Fibroblast of skin of abdomen (primary cell): ENCODE measurements around the gene RPL31.
A peak's percentile ranks its signal among the peaks of the same experiment; 100 is the strongest.
"Not testable (repeated sequence)": the region's sequence is repeated elsewhere in the genome, so short reads cannot be mapped to it uniquely, and the experiment has no call there.

ENCODE experiments used
- DNase-seq: peaks from one replicate; pipeline ENCODE4 v3.0.0-alpha.2; 2013

Gene RPL31

DNA sequence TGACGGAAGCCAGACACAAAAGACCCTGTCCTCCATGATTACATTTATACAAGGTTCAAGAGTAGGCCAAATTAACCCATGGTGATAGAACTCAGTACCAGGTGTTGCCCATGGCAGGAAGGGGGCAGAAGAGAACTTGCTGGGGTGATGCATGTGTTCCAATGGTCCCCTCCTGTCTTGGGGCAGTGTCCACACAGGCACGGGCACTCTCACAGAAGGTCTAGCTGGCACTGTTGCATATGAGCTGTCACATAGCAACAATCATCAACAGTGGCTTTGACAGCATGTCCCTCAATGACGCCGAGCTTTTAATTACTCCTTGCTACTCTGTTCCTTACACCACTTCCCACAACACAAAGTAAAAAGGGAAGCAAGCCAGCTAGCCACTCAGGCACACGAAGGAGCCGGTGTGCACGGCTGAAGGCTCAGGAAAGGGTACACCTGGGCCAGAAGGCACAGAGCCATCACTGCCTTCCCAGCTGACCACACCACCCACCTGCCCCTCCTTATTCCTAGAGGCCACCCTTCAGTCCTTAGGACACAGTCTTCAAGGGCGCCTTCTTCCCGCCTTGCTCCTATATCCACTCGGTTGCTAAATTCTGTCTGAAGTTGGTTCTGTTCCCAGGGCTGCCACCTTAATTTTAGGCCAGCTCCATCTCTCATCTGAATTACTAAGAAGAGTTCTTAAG, 28.9 kb downstream of the RPL31 start:
- DNase-seq, result no peak

DNA sequence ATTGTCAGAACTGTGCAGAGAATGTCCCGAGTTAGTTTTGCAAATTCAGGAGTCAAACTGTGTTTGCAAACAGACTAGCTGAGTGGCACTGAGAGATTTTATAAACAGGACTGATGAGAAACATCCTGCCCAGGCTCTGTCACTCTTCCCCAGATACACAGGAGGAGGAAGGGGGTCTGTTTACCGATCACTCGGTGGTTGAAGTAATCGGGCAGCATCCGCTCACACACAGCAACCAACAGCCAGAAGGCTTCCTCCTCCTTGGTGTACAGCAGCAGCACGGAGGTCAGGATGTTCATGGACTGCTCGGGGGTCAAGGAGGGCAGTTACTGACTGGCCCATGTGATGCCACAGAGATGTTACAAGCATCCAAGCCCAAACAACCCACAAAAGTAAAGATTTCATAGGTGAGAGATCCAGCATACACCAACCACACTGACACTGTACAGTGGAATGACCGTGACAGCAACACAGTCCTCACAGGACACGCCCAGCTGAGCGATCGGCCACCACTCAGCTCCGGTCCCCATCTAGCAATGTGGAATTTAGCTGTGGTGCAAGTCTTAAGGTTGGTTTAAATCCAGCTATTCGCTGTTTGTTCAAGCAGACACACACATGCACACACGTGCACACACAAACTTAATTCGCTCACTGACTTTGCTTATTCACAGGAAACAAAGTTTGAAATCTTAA, 30.1 kb downstream of the RPL31 start:
- no peak for DNase-seq

DNA sequence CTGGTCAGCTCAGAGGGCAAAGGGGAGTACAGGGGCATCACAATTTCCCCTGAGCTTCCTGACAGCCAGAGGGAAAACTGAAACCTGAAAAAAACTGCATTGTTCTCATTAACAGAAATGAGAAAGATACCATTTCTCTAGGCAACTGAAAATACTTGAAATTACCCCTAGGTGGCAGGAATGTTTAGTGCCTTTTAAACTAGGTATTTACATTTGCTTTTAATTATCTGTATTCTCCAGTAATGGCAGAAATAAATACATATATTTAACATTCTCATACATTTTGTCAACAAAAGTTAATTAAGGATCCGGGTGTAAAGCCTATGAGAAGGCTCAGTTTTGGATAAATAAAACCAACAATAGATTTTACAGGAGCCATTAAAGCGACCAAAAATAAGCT, 34.5 kb downstream of the RPL31 start:
- peak; percentile 39 for DNase-seq

DNA sequence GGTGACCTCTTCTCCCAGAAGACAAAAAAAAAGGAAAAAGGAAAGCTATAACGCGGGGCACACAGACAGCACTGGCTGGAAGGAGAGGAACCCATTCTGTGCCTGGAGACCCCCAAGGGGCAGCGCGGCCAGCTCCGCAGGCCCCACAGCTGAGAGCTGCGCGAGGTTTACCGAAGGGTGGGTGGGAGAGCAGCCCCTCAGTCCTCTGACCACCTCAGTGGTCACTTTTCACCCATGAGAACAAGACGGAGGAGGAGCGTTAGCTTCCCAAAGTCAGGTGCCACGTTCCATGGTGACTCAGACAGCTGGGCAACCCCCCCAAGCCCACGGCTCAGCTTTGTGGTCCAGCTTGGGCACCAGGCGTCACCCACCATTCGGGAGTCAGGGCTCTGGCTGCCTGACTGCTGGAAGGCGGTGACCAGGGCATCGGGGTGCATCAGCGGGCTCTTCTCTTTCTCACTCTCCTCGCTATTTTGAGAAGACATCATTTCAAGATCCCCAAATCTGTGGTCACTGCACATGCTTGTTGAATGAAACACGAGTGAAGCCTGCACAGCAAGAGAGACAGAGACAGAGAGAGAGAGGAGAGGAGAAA, 35.2 kb downstream of the RPL31 start:
- no peak for DNase-seq

DNA sequence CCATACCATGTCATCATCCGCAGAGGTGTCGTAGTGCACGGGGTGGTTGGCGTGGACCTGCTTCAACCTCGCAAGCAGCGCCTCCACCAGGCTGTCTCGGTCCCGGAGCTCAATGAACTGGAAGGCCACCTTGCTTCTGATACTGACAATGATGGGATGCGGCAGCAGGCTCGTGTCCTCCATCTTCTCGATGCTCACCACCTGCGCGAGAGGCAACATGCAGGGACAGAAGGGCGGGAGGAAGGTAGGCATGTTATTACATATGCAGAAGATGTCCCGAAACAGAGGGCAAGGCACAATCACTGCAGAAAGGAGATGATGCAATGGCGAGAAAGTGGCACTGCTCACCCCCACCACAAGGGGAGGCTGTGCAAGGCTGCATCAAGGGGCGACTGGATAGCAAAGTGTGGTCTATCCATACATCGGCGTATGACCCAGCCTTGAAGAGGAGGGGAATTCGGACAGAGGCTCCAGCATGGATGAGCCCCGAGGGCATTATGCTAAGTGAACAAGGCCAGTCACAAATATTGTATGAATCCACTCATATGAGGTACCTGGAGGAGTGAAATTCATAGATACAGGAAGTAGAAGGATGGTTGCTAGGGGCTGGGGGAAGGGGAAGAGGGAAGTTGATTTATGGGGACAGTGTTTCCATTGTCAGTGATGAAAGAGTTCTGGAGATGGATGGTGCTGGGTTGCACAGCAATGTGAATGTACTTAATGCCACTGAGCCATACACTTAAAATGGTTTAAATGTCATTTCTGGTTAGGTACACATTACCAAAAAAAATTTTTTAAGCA, 36.6 kb downstream of the RPL31 start:
- DNase-seq, result no peak

DNA sequence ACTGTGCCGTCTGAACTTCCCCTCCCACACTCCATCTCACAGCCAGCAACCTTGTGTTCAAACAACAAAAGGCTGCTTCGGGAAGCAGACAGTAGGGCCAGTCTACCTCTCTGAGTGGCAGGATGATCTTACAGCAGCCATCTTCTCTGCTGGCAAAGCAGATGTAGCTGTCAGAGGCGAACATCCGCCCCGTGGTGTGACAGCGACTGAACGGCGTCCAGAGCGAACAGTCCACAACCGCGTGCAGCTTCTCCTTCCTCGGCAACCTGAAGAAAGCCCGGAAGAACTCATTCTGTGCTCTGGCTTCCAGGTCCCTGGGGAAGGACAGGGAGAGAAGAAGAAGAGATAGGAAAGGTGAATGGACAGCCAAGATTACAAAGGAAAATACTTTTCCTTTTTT, 38.0 kb downstream of the RPL31 start:
- no peak for DNase-seq

DNA sequence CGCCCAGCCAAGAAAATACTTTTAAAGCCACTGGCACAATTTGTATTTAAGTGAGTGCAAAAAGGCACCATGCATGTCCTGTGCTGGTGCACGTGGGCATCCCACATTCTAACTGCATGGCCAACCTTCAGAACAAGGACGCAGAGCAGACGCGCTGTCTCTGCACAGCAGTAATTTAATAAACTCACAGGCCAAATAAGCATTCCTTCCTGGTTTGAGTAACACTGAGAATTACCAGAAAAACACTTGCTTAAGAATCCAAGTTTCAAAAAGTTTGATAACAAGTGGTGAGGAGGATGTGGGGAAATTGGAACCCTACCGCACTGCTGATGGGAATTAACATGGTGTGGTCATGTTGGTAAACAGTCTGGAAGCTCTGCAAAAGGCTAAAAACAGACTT, 38.7 kb downstream of the RPL31 start:
- DNase-seq, result no peak

DNA sequence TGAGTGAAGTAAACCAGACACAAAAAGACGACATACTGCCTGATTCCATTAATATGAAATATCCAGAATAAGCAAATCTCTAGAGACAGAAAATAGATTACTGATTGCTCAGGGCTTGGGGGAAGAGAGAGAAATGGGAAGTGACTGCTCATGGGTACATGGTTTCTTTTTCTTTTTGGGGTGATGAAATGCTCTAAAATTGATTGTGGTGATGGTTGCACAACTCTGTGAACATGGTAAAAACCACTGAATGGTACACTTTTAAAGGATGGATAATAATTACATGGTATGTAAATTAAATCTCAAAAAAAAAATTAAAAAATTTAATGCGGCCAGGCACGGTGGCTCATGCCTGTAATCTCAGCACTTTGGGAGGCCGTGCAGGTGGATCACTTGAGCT, 39.3 kb downstream of the RPL31 start:
- DNase-seq, result no peak

DNA sequence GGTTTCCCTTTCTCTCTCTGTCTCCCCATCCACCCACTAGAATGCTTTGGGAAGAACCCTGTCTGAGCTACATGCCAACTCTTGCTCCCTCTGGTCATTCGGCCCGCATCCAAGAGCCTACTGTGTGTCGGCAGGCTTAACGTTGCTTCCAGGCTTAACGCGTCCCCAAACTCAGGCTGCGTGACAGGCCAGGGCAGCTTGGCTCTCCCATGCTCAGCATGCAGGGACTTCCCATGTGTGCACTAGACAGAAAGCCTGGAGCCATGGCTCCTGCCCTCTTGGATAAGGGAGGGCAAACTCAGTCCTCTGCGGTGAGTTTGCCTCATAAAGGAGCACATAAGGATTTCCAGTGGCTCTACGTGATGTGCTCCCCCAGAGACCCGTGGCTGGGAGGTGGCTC, 43.2 kb downstream of the RPL31 start:
- no peak for DNase-seq

DNA sequence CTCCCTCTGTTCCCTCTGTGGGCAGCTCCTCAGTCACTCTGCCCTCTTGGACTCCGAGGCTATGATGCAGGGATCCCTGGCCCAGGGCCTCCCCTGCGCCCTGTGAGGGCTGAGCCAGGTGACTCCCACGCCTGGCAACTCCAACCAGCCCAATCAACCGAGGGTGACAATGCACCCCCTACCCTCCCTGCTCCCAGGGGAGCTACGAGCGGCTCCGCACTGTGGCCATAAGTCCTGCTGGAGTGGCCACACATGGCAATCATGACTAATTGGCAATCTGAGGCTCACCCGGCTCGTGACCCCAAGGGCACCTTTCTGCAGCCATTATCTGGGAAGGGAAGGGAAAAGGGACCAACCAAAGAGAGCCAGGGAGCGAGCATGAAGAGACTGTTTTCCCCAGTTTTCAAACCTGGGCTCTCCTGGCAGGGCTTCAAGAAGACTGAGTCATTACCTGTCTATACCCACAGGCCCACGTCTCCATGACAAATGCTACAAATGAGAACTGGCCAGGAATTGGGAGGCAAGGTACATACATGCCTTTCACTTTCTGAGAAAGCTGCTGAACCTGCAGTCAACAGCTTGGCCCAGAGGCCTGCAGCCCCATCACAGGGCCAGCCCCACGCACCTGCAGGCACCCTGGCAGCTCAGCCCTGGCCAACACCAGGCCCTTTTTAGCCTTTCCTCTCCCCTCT, 45.1 kb downstream of the RPL31 start:
- no peak for DNase-seq

DNA sequence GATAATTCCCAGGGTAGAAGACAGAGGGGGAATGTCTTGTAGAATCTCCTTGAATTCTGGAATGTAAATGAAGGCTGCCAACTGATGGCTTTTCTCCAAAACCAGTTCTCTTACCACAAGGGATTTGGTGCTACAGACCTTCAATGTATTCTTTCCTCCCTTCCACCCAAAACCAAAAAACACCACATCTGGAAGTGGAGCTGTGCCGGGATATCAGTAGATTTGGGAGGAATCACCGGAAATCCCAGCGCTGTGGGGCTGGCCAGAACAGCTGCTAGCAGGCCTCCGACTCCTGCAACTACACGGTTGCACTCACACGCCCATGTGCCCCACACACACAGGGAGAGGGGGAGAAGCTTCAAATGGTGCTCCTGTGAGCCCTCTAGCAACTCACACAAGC, 45.7 kb downstream of the RPL31 start:
- no peak for DNase-seq

DNA sequence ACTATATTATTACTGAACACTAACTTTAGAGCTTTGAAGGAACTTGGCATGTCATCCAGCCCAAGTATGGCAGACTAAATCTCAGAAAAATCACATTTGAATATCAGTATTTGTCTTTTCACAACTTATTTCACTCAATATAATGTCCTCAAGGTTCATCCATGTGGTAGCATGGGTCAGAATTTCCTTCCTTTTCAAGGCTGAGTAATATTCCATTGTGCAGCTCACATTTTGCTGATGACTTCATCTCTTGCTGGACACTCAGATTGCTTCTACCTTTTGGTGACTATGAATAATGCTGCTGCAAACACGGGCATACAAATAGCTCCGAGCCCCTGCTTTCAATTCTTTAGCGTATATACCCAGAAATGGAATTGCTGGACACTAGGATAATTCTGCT, 46.7 kb downstream of the RPL31 start:
- DNase-seq, result no peak

DNA sequence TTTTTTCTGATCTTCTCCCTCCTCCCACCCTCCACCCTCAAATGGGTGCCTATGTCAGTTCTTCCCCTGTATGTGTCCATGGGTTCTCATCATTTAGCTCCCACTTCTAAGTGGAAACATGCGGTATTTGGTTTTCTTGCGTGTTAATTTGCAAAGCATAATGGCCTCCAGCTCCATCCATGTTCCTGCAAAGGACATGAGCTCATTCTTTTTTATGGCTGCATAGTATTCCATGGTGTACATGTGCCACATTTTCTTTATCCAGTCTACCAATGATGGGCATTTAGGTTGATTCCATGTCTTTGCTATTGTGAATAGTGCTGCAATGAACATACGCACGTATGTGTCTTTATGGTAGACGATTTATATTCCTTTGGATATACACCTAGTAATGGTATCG, 48.8 kb downstream of the RPL31 start:
- not testable (repeated sequence) for DNase-seq

DNA sequence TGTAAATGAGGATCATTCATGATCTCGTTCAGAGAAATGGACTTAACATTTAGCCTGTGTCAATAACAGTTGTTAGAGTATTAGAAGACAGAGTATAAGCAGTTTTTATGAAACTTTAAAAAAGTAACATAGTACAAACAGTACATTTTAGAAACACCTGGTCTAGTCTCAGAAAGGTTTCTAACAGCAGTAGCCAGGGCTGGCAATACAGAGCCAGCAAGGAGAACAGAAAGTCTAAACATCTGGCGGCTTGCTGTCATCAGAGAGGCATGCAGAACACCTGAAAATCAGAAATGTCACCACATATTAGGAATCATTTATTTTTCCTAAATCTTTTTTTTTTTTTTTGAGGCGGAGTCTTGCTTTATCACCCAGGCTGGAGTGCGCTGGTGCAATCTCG, 50.1 kb downstream of the RPL31 start:
- DNase-seq, result no peak

DNA sequence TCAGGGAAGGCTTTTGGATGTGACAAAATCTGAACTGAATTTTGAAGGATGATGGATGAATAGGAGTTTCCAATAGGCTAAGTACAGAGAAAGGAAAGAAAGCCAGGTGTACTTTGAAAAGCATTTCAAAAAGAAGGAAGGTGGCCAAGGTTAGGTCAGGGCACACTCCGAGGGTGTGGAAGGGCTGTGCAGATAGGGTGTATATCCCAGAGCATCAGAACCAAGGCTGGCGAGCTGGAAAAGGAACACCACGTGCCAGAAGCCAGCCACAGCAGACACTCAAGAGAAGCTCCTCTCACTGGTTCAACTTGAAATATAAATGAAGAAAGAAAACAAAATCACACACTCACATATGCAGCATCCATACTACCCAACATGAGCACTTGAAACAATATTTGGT, 51.0 kb downstream of the RPL31 start:
- no peak for DNase-seq
